ENCODE measurements around the gene UNC13A.
A peak's percentile ranks its signal among the peaks of the same experiment; 100 is the strongest.

The UNC13A gene

DNA sequence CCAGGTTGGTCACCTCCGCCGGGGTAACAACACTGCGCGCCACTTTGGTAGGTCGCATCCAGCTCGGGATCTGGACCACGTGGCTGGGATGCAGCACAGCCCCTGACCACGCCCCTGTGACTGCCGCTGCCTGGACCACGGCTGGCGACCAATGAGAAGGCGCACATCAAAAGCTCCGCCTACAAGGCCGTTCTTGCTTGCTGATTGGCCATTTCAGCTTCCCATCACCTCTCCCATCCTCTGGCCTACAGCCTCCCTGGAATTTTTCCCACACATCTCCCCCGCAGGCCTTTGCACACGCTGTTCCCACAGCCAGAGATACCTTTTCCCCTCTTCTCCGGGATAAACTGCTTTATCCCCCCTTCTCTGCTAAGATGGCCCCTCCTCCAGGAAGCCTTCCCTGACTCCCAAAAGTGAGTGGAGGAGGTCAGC, 18.6 kb upstream of the UNC13A start:
- DNase-seq (ENCODE audit: low read depth in 2 of 2), result no peak

GRCh38 chr19:17703824-17704463, 15.8 kb upstream of the UNC13A start:
- DNase-seq (ENCODE audit: low read depth in 2 of 2), result peak; percentile 60 to 62

- no peak for DNase-seq (ENCODE audit: low read depth in 2 of 2)
Observed at GRCh38 chr19:17695198-17695597, 7.0 kb upstream of the UNC13A start.

- no peak for DNase-seq (ENCODE audit: low read depth in 2 of 2)
Observed at GRCh38 chr19:17692566-17692965, 4.4 kb upstream of the UNC13A start.

DNA sequence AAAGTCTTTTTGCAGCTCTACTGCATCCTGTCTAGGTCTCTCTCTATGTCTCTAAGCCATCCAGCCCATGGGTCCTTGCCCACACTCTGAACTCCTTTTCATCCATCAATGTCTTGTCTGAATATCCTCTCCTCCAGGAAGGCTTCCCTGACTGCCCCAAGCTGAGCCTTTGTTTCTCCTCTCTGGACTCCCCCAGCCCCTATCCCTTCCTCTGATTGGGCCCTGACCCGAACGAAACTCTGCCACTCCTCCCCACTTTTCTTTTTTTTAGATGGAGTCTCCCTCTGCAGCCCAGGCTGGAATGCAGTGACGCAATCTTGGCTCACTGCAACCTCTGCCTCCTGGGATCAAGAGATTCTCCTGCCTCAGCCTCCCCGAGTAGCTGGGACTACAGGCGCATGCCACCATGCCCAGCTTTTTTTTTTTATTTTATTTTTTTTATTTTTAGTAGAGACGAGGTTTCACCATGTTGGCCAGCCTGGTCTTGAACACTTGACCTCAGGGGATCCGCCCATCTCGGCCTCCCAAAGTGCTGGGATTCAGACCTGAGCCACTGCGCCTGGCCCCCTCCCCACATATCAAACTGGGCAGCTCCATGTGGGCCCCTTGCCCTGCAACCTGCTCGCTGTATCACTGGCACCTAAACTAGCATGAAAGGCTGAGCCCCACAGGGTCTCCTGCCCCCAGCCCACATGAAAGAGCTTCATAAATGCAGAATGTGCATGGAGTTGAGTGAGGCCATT, 870 bp upstream of the UNC13A start:
- no peak for DNase-seq (ENCODE audit: low read depth in 2 of 2)

GRCh38 chr19:17687141-17687856, 855 bp downstream of the UNC13A start:
- no peak for DNase-seq (ENCODE audit: low read depth in 2 of 2)

- no peak for DNase-seq (ENCODE audit: low read depth in 2 of 2)
Observed at GRCh38 chr19:17686592-17687024, 1.5 kb downstream of the UNC13A start.

- no peak for DNase-seq (ENCODE audit: low read depth in 2 of 2)
Observed at GRCh38 chr19:17686023-17686521, 2.1 kb downstream of the UNC13A start.

DNA sequence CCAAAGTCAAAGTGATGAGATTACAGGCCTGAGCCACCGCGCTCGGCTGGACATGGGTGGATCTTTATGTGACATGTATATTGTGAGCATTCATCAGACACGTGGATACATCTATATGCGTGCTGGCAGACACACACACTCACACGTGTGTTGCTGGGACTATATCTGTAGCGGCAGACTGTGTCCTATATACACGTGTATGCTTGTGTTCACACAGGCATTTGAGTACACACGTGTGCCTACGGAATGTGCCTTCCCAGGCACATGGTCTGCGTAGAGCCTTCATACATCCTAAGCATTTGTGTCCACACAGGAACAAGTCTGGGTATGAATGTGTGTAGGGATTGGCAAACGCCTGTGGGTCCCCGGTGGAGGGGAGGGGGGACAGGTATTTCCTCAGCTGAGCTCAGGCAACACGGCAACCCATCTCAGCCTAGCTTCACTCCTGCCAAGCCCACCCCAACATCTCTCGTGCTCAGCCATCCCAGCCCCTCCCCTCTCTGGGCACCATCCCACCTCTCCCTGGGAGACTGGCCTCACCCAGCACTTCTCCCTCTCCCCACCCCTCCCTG, 2.6 kb downstream of the UNC13A start:
- no peak for DNase-seq (ENCODE audit: low read depth in 2 of 2)

DNA sequence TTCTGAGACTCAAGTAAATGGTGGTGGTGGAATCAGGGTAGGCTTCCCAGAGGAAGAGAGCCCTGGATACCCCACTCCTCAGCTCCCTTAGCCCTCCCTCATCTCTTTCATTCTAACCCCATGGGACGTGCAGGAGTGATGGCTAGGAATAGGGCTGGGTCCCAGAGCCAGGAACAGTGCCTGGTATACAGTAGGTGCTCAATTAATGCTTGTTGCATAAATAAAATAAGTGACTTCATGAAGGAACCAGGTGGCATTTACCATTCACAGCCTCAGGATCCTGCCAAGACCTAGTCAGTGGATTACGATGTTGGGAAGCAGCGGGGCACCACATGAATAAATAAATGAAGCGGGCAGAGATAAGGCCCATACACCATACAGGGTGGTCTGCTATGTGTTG, 3.9 kb downstream of the UNC13A start:
- DNase-seq (ENCODE audit: low read depth in 2 of 2), result no peak

DNA sequence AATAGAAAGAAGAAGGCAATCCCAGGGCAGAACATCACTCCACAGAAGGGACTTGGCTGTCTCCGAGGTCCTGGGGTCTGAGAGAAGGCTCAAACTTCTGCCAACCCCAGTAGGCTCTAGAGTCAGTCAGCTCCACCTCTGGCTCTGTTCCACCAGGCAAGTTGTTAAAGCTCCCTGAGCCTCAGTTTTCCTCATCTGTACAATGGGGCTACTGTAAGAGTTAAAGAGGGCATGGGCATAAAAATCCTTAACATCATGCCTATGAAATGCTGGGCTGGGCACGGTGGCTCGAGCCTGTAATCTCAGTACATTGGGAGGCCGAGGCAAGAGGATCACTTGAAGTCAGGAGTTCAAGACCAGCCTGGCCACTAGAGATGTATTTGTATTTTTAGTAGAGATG, 5.1 kb downstream of the UNC13A start:
- no peak for DNase-seq (ENCODE audit: low read depth in 2 of 2)

DNA sequence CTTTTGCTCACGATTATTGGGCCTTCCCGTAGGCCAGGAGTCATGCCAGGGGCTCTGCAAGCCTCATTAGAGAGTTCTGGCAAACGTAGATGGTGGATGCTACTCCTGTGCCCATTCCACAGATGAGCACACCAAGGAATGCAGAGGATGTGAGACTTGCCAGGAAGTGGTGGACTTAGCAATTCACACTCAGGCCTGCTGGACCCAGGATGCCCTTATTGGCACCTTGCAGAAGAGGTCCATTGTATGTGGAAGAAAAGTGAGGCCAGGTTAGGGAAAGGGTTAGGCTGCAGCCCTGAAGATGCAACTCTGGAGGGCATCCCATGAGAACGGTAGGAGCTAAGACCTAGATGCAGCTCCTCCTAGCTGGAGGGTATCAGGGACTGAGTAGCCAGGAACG, 5.9 kb downstream of the UNC13A start:
- DNase-seq (ENCODE audit: low read depth in 2 of 2), result no peak

- DNase-seq (ENCODE audit: low read depth in 2 of 2), result no peak
Observed at GRCh38 chr19:17681505-17682125, 6.5 kb downstream of the UNC13A start.

DNA sequence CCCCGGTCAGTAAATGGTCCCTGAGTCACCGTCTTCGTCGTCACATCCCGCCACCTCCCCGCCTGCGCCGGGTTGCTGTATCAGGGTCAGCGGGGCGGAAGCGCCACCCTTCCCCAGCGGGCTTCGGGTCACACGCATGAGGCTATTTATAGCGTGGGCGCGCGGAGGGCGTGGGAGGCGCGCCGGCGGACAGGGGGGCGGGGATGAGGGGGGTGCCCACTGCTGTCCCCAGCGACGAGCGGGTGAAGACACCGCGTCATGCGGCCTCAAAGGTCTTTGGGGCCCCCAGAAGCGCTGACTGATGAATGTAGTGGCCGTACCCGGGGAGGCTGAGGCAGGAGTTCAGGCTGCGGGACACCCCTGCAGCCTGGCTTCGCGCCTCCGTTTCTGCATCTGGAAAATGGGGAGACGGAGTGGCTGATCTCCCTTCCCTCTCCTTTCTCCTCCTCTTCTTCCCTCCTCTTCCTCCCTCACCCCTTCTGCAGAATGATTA, 7.9 kb downstream of the UNC13A start:
- DNase-seq (ENCODE audit: low read depth in 2 of 2), result peak in 1 of 2 donors; percentile 18

GRCh38 chr19:17679526-17680229, 8.5 kb downstream of the UNC13A start:
- no peak for DNase-seq (ENCODE audit: low read depth in 2 of 2)

DNA sequence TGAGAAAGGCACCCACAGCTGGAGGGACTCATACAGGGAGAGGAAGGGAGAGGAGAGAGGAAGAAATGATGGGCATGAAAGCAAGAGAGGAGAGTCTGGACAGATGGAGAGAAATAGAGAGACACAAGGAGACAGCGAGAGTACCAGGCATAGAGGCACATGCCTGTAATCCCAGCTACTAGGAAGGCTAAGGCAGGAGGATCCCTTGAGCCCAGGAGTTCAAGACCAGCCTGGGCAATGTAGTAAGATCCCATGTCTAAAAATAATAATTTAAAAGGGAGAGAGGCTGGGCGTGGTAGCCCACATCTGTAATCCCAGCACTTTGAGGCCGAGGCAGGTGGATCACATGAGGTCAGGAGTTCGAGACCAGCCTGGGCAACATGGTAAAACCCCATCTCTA, 9.3 kb downstream of the UNC13A start:
- DNase-seq (ENCODE audit: low read depth in 2 of 2), result no peak

DNA sequence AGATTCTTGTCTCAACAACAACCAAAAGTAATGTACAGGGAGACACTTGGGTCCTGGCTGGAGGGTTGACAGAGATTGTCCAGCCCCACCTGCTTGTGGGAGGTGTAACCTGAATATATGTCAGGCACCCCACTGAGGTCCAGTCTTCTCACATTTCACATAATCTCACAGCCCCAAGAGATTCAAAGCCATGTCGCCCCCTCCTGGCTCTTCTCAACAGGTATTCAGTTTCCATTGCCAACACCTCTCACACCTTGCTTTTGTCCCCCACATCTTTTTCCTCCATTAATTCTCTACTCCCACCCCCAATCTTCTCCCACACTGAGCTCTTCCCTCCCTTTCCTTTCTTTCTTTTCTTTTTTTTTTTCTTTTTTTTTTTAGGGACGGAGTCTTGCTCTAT, 11.2 kb downstream of the UNC13A start:
- DNase-seq (ENCODE audit: low read depth in 2 of 2), result no peak

- no peak for DNase-seq (ENCODE audit: low read depth in 2 of 2)
Observed at GRCh38 chr19:17676295-17676694, 11.9 kb downstream of the UNC13A start.

DNA sequence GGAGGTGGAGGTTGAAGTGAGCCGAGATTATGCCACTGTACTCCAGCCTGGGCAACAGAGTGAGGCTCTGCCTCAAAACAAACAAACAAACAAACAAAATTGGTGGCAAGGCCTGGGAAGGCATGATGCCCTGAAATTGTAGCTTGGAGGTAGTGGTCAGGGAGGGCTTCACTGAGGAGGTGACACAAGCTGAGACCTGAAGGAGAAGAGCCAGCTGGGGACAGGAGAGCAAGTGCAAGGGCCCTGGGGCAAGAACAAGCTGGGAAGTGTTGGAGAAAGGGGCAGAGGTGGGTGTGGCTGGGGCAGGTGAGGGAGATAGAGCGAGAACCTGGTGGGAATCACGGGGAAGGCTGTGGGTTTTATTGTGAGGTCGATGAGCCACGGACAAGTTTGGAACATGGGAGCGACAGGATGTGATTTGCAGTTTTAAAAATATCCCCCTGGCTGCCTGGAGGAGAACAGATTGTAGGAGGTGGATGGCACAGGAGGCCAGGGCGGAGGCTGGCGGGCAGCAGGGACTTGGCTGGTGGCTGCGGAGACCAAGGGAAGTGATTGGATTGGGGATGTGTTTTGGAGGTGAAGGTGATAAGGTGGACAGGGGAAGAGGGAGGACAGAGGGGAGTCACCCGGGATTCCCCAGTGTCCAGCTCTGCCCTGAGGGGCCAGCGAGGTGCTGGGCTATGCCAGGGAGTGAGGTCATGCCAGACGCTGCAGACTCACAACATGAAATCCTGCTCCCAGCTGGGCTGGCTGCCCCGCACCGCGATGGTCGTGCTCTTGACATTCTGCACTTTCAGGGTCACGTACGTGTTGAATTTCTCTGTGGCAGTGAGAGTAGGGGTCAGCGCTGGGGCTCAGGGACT, 14.0 kb downstream of the UNC13A start:
- DNase-seq (ENCODE audit: low read depth in 2 of 2), result no peak

DNA sequence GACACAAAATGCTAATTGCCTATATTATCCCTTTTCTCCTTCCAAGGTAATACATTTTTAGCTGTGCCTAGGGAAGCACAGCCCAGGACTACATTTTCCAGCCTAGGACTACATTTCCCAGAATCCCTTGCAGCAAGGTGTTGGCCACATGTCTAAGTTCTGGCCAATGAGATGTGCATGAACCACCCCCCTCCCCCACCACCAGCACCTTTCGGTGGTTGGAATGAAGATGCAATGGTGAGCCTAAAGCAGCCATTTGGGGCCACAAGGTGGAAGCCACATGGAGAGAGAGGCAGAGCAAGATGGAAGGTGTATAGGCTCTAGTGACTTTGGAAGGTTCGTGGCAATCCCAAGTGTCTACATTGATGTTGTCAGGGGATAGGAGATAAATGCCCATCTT, 16.2 kb downstream of the UNC13A start:
- DNase-seq (ENCODE audit: low read depth in 2 of 2), result no peak
